SU-DHL-6 (cell line): ENCODE results near the gene SYNPR.

Experiments used
- H2AFZ ChIP-seq: fragments of 200-600 bp; sonication (generic); 2 replicates; pipeline ENCODE4 v1.6.1; 2014; ENCODE audit warnings: low read depth, mild to moderate bottlenecking, moderate library complexity, mixed read lengths, antibody characterized with exemption, low read length; ENCODE audit not compliant: severe bottlenecking
- H3F3A ChIP-seq: fragments of 200-600 bp; shearing (Covaris generic); 2 replicates; pipeline ENCODE4 v1.6.0; 2016; ENCODE audit warnings: antibody characterized with exemption, mild to moderate bottlenecking; ENCODE audit not compliant: insufficient read depth
- H3K27ac ChIP-seq: fragments of 200-600 bp; sonication (generic); 2 replicates; pipeline ENCODE4 v1.5.1; 2016; ENCODE audit warnings: low read depth, mild to moderate bottlenecking, low read length, moderate library complexity, mixed read lengths
- H3K27me3 ChIP-seq: fragments of 200-600 bp; sonication (generic), shearing (Covaris generic); 2 replicates; pipeline ENCODE4 v1.6.0; 2014; ENCODE audit warnings: mild to moderate bottlenecking, low read length
- H3K36me3 ChIP-seq: fragments of 200-600 bp; sonication (generic); 2 replicates; pipeline ENCODE4 v1.6.1; 2014; ENCODE audit warnings: mild to moderate bottlenecking, low read length, mixed read lengths
- H3K4me2 ChIP-seq: fragments of 300-600, 200-600 bp; shearing (Covaris generic), sonication (generic); 2 replicates; pipeline ENCODE4 v1.6.0; 2014; ENCODE audit warnings: low read length, low read depth, mild to moderate bottlenecking; ENCODE audit not compliant: poor library complexity, severe bottlenecking
- H3K4me3 ChIP-seq: fragments of 200-600 bp; sonication (generic); 2 replicates; pipeline ENCODE4 v1.5.1; 2014; ENCODE audit warnings: antibody characterized with exemption, low read length, mild to moderate bottlenecking, mixed read lengths; ENCODE audit not compliant: insufficient read depth, poor library complexity, severe bottlenecking
- H3K79me2 ChIP-seq: fragments of 200-600 bp; sonication (generic); 2 replicates; pipeline ENCODE4 v1.6.1; 2014; ENCODE audit warnings: mild to moderate bottlenecking, low read length, moderate library complexity; ENCODE audit not compliant: insufficient read depth
- H3K9ac ChIP-seq: fragments of 200-600 bp; sonication (generic); 2 replicates; pipeline ENCODE4 v1.7.0; 2014; ENCODE audit warnings: mild to moderate bottlenecking, low read length
- H3K9me2 ChIP-seq: fragments of 200-600 bp; sonication (generic); replicated peaks from 2 replicates; pipeline ENCODE4 v1.6.1; 2014; ENCODE audit warnings: low read length; ENCODE audit not compliant: insufficient read depth
- H3K9me3 ChIP-seq: fragments of 200-600 bp; sonication (generic); 2 replicates; pipeline ENCODE4 v1.6.1; 2014; ENCODE audit warnings: low read length, mixed read lengths; ENCODE audit not compliant: insufficient read depth
- H4K20me1 ChIP-seq: fragments of 200-600 bp; sonication (generic); 2 replicates; pipeline ENCODE4 v1.6.1; 2014; ENCODE audit warnings: low read depth, mild to moderate bottlenecking, antibody characterized with exemption, low read length, moderate library complexity, mixed read lengths
- CTCF ChIP-seq: fragments of 200-600 bp; sonication (generic); IDR thresholded peaks from one replicate; pipeline ENCODE4 v1.5.1; 2017; ENCODE audit warnings: antibody characterized with exemption, mild to moderate bottlenecking, low read length, moderate library complexity; ENCODE audit not compliant: insufficient read depth, poor library complexity, severe bottlenecking
- EZH2phosphoT487 ChIP-seq: fragments of 200-600 bp; sonication (generic), shearing (Covaris generic); conservative IDR thresholded peaks from 2 replicates; pipeline ENCODE4 v1.6.1; 2018; ENCODE audit warnings: mild to moderate bottlenecking, antibody characterized with exemption, low read length, moderate library complexity, mixed read lengths

SYNPR gene

GRCh38 chr3:63383040-63383439 lies 104.9 kb downstream of the SYNPR start:
- Histone ChIP-seq H3F3A (no peaks in the 10 kb centered on the region), H3K9ac (no peak overlapping the region), H3K4me2 (no peak overlapping the region), H3K36me3 (no peaks in the 10 kb centered on the region), H3K9me3 (no peaks in the 10 kb centered on the region), H3K4me3 (no peak overlapping the region), H3K27ac (no peak overlapping the region), H3K79me2 (no peaks in the 10 kb centered on the region), H3K9me2 (no peaks in the 10 kb centered on the region), H2AFZ (no peak overlapping the region), H4K20me1 (no peaks in the 10 kb centered on the region), H3K27me3 (no peaks in the 10 kb centered on the region)
- TF ChIP-seq EZH2phosphoT487 (no peak), CTCF (no peak)

- no peaks in the 10 kb centered on the region for H3F3A ChIP-seq
- TF ChIP-seq EZH2phosphoT487 (no peak), CTCF (no peak)
- no peak overlapping the region for H2AFZ ChIP-seq
- no peaks in the 10 kb centered on the region for H3K27me3 ChIP-seq
- no peaks in the 10 kb centered on the region for H3K36me3 ChIP-seq
- no peaks in the 10 kb centered on the region for H4K20me1 ChIP-seq
- H3K79me2 ChIP-seq: no peaks in the 10 kb centered on the region
- H3K4me3 ChIP-seq: no peak overlapping the region
- H3K9me2 ChIP-seq: no peaks in the 10 kb centered on the region
- no peaks in the 10 kb centered on the region for H3K9me3 ChIP-seq
- H3K4me2 ChIP-seq: no peak overlapping the region
- no peak overlapping the region for H3K9ac ChIP-seq
- H3K27ac ChIP-seq: no peak overlapping the region
Measured at GRCh38 chr3:63384382-63384781, 106.3 kb downstream of the SYNPR start.

- Histone ChIP-seq H3K9ac (no peak overlapping the region), H3K9me3 (no peaks in the 10 kb centered on the region), H3F3A (no peaks in the 10 kb centered on the region), H3K4me2 (no peak overlapping the region), H3K27me3 (no peaks in the 10 kb centered on the region), H2AFZ (no peak overlapping the region), H3K36me3 (no peaks in the 10 kb centered on the region), H4K20me1 (no peaks in the 10 kb centered on the region), H3K79me2 (no peaks in the 10 kb centered on the region), H3K9me2 (no peaks in the 10 kb centered on the region), H3K27ac (no peak overlapping the region), H3K4me3 (no peak overlapping the region)
- no peak for TF ChIP-seq EZH2phosphoT487
Measured at GRCh38 chr3:63385629-63386028, 107.5 kb downstream of the SYNPR start.

GRCh38 chr3:63386568-63386967 lies 108.5 kb downstream of the SYNPR start:
- H2AFZ ChIP-seq: no peak overlapping the region
- no peaks in the 10 kb centered on the region for H3K79me2 ChIP-seq
- H3K9ac ChIP-seq: no peak overlapping the region
- H3K4me2 ChIP-seq: no peak overlapping the region
- no peak for TF ChIP-seq CTCF
- no peak for TF ChIP-seq EZH2phosphoT487
- H3K27ac ChIP-seq: no peak overlapping the region
- no peak overlapping the region for H3K4me3 ChIP-seq
- no peaks in the 10 kb centered on the region for H3K9me3 ChIP-seq
- no peaks in the 10 kb centered on the region for H3K36me3 ChIP-seq
- no peaks in the 10 kb centered on the region for H3F3A ChIP-seq
- no peaks in the 10 kb centered on the region for H4K20me1 ChIP-seq
- no peaks in the 10 kb centered on the region for H3K27me3 ChIP-seq
- no peaks in the 10 kb centered on the region for H3K9me2 ChIP-seq
